Activated T-cell treated with anti-CD3 and anti-CD28 coated beads for 48 hours (primary cell): ENCODE data around the gene VSTM4.

Source experiments
- DNase-seq: peaks from one replicate; pipeline ENCODE4 v3.0.0-alpha.2; 2020; ENCODE audit warnings: low read depth

VSTM4 gene

GRCh38 chr10:49116509-49117375 lies 1.4 kb upstream of the VSTM4 start:
- DNase-seq = no peak

- no peak for DNase-seq
These were observed 630 bp upstream of the VSTM4 start for GRCh38 chr10:49115796-49116508.

- DNase-seq = no peak
These were observed 656 bp downstream of the VSTM4 start for GRCh38 chr10:49114718-49115014.

- no peak for DNase-seq
These were observed 1.6 kb downstream of the VSTM4 start for GRCh38 chr10:49113741-49114141.

- no peak for DNase-seq
These were observed 2.5 kb downstream of the VSTM4 start for GRCh38 chr10:49112851-49113250.

GRCh38 chr10:49112098-49112497 lies 3.2 kb downstream of the VSTM4 start:
- no peak for DNase-seq

- no peak for DNase-seq
These were observed 4.0 kb downstream of the VSTM4 start for GRCh38 chr10:49111320-49111698.

GRCh38 chr10:49110684-49111319 lies 4.5 kb downstream of the VSTM4 start:
- no peak for DNase-seq

GRCh38 chr10:49109669-49110340 lies 5.5 kb downstream of the VSTM4 start:
- no peak for DNase-seq

GRCh38 chr10:49108656-49109055 lies 6.7 kb downstream of the VSTM4 start:
- no peak for DNase-seq

- no peak for DNase-seq
These were observed 7.4 kb downstream of the VSTM4 start for GRCh38 chr10:49107887-49108267.

- DNase-seq = no peak
These were observed 8.0 kb downstream of the VSTM4 start for GRCh38 chr10:49107111-49107886.

- no peak for DNase-seq
These were observed 8.9 kb downstream of the VSTM4 start for GRCh38 chr10:49106451-49106850.

GRCh38 chr10:49105076-49105475 lies 10.2 kb downstream of the VSTM4 start:
- DNase-seq = no peak

- no peak for DNase-seq
These were observed 11.0 kb downstream of the VSTM4 start for GRCh38 chr10:49104323-49104722.

GRCh38 chr10:49103761-49104160 lies 11.6 kb downstream of the VSTM4 start:
- no peak for DNase-seq

- no peak for DNase-seq
These were observed 16.3 kb downstream of the VSTM4 start for GRCh38 chr10:49099046-49099445.

- no peak for DNase-seq
These were observed 18.4 kb downstream of the VSTM4 start for GRCh38 chr10:49096890-49097445.

GRCh38 chr10:49094646-49095045 lies 20.7 kb downstream of the VSTM4 start:
- no peak for DNase-seq

GRCh38 chr10:49093922-49094321 lies 21.4 kb downstream of the VSTM4 start:
- DNase-seq = no peak

GRCh38 chr10:49092477-49092876 lies 22.8 kb downstream of the VSTM4 start:
- no peak for DNase-seq
